WTC11 (cell line): ENCODE measurements around the gene WWC1. TPM values are rescaled to one million over a fixed set of nuclear protein-coding genes. Genes with fewer than 3 reads are reported as not detected.
A peak's percentile ranks its signal among the peaks of the same experiment; 100 is the strongest.

Experiments
- ATAC-seq: fragments of 200-7000 bp; cut with Tn5 transposase; 2 replicates; pipeline ENCODE4 v1.10.0; 2021; ENCODE audit warnings: mild to moderate bottlenecking, moderate library complexity
- CTCF ChIA-PET: fragments of 300-600 bp; sonication (Branson Sonifier 250); formaldehyde crosslinking; loops from one replicate; lab custom pipeline; 2021; ENCODE audit warnings: antibody characterized with exemption; lab: Charles Lee
- POLR2A ChIA-PET: fragments of 350-600 bp; sonication (Branson Sonifier 250); formaldehyde crosslinking; loops from one replicate; lab custom pipeline; 2021; ENCODE audit warnings: antibody characterized with exemption; lab: Charles Lee
- DNase-seq: peaks from one replicate; pipeline ENCODE4 v3.0.0; 2021; ENCODE audit warnings: low spot score
- H3K27ac Mint-ChIP-seq: 2 replicates; pipeline ENCODE4 v1.8.0; 2021; ENCODE audit warnings: mixed read lengths
- H3K27me3 Mint-ChIP-seq: 2 replicates; pipeline ENCODE4 v1.8.0; 2021; ENCODE audit warnings: low read depth, mild to moderate bottlenecking, moderate library complexity, mixed read lengths
- H3K36me3 Mint-ChIP-seq: 2 replicates; pipeline ENCODE4 v1.8.0; 2021; ENCODE audit warnings: mixed read lengths
- H3K4me1 Mint-ChIP-seq: 2 replicates; pipeline ENCODE4 v1.8.0; 2022; ENCODE audit warnings: mixed read lengths
- H3K4me3 Mint-ChIP-seq: 2 replicates; pipeline ENCODE4 v1.8.0; 2021; ENCODE audit warnings: mild to moderate bottlenecking, moderate library complexity, mixed read lengths
- H3K9me3 Mint-ChIP-seq: 2 replicates; pipeline ENCODE4 v1.8.0; 2021; ENCODE audit warnings: mixed read lengths
- ATF3 ChIP-seq: sonication (generic); formaldehyde crosslinking; conservative IDR thresholded peaks from 2 replicates; pipeline ENCODE4 v1.8.1; 2022; ENCODE audit warnings: mild to moderate bottlenecking, missing genetic modification reagents
- CREB1 ChIP-seq: sonication (generic); formaldehyde crosslinking; IDR thresholded peaks from 2 replicates; pipeline ENCODE4 v1.8.0; 2023; ENCODE audit warnings: mild to moderate bottlenecking, missing genetic modification reagents
- CTCF ChIP-seq: fragments of 200-600 bp; IDR thresholded peaks from 2 replicates; pipeline ENCODE4 v1.8.0; 2022; ENCODE audit warnings: antibody characterized with exemption
- E2F1 ChIP-seq: sonication (generic); formaldehyde crosslinking; IDR thresholded peaks from 2 replicates; pipeline ENCODE4 v1.8.0; 2022; ENCODE audit warnings: mild to moderate bottlenecking, missing genetic modification reagents
- ETV6 ChIP-seq: sonication (generic); formaldehyde crosslinking; IDR thresholded peaks from 2 replicates; pipeline ENCODE4 v1.8.1; 2022; ENCODE audit warnings: mild to moderate bottlenecking, missing genetic modification reagents
- FOXK1 ChIP-seq: sonication (generic); formaldehyde crosslinking; IDR thresholded peaks from 2 replicates; pipeline ENCODE4 v1.8.0; 2022; ENCODE audit warnings: mild to moderate bottlenecking, moderate library complexity, missing genetic modification reagents
- GRHL2 ChIP-seq: fragments of 250-450 bp; sonication (Bioruptor Pico); IDR thresholded peaks from 2 replicates; pipeline ENCODE4 v1.8.0; 2022; ENCODE audit warnings: mild to moderate bottlenecking, moderate library complexity; ENCODE audit not compliant: insufficient replicate concordance, severe bottlenecking
- IRF2 ChIP-seq: sonication (generic); formaldehyde crosslinking; IDR thresholded peaks from 2 replicates; pipeline ENCODE4 v1.8.0; 2022; ENCODE audit warnings: low read depth, missing genetic modification reagents, borderline replicate concordance
- SMAD4 ChIP-seq: sonication (generic); formaldehyde crosslinking; IDR thresholded peaks from 2 replicates; pipeline ENCODE4 v1.8.0; 2022; ENCODE audit warnings: mild to moderate bottlenecking, missing genetic modification reagents
- SP1 ChIP-seq: sonication (generic); formaldehyde crosslinking; conservative IDR thresholded peaks from 2 replicates; pipeline ENCODE4 v1.8.1; 2022; ENCODE audit warnings: missing genetic modification reagents
- ZNF532 ChIP-seq: fragments of 250-450 bp; sonication (Bioruptor Pico); IDR thresholded peaks from 2 replicates; pipeline ENCODE4 v1.9.0; 2021; ENCODE audit warnings: mild to moderate bottlenecking, borderline replicate concordance
- total RNA-seq: library from RNA; stranded (reverse); gene quantifications from 3 replicates; pipeline ENCODE4 v1.2.3, GENCODE V29; 2021
- TF ChIP-seq, protein P1 (sequence below): sonication (generic); formaldehyde crosslinking; IDR thresholded peaks from 2 replicates; pipeline ENCODE4 v1.8.0; 2023; ENCODE audit warnings: missing genetic modification reagents, mild to moderate bottlenecking, borderline replicate concordance
- TF ChIP-seq, protein P2 (sequence below): sonication (generic); formaldehyde crosslinking; IDR thresholded peaks from 2 replicates; pipeline ENCODE4 v1.8.1; 2022; ENCODE audit warnings: low read depth, mild to moderate bottlenecking, moderate library complexity, missing genetic modification reagents, borderline replicate concordance
- TF ChIP-seq, protein P3 (sequence below): sonication (generic); formaldehyde crosslinking; IDR thresholded peaks from 2 replicates; pipeline ENCODE4 v1.8.0; 2022; ENCODE audit warnings: mild to moderate bottlenecking, missing genetic modification reagents
- TF ChIP-seq, protein P4 (sequence below): fragments of 250-450 bp; sonication (Bioruptor Pico); IDR thresholded peaks from 2 replicates; pipeline ENCODE4 v1.9.0; 2021; ENCODE audit warnings: mild to moderate bottlenecking

WWC1 gene
- total RNA-seq, 1 experiment from 2014 or later, result 48.4 TPM

DNA sequence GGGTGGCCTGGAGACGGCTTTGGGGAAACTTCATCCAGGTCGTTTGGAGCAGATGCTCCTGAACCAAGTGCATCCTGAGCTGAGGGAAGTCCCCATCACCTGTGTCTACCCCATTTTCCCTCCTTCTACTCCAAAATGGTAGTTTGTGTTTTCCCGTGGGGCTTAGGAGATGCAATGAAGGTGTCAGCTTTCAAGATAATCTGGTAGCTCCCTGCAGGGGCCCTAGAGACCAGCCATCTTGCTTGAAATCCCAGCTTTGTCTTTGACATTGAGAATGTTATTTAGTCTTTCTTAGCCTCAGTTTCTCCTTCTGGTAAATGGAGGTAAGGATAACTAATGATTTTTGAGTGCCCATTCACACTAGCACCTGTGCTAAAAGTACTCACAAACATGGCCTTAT, 77.4 kb downstream of the WWC1 start (continued):
- TF ChIP-seq SMAD4 (CRISPR knock-in tag) (no peak), ETV6 (CRISPR knock-in tag) (no peak), E2F1 (no peak), FOXK1 (CRISPR knock-in tag) (no peak), IRF2 (CRISPR knock-in tag) (no peak), ZNF532 (CRISPR knock-in tag) (no peak), ATF3 (CRISPR knock-in tag) (no peak), GRHL2 (CRISPR knock-in tag) (no peak)
- TF ChIP-seq, protein P1, sequence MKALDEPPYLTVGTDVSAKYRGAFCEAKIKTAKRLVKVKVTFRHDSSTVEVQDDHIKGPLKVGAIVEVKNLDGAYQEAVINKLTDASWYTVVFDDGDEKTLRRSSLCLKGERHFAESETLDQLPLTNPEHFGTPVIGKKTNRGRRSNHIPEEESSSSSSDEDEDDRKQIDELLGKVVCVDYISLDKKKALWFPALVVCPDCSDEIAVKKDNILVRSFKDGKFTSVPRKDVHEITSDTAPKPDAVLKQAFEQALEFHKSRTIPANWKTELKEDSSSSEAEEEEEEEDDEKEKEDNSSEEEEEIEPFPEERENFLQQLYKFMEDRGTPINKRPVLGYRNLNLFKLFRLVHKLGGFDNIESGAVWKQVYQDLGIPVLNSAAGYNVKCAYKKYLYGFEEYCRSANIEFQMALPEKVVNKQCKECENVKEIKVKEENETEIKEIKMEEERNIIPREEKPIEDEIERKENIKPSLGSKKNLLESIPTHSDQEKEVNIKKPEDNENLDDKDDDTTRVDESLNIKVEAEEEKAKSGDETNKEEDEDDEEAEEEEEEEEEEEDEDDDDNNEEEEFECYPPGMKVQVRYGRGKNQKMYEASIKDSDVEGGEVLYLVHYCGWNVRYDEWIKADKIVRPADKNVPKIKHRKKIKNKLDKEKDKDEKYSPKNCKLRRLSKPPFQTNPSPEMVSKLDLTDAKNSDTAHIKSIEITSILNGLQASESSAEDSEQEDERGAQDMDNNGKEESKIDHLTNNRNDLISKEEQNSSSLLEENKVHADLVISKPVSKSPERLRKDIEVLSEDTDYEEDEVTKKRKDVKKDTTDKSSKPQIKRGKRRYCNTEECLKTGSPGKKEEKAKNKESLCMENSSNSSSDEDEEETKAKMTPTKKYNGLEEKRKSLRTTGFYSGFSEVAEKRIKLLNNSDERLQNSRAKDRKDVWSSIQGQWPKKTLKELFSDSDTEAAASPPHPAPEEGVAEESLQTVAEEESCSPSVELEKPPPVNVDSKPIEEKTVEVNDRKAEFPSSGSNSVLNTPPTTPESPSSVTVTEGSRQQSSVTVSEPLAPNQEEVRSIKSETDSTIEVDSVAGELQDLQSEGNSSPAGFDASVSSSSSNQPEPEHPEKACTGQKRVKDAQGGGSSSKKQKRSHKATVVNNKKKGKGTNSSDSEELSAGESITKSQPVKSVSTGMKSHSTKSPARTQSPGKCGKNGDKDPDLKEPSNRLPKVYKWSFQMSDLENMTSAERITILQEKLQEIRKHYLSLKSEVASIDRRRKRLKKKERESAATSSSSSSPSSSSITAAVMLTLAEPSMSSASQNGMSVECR (CRISPR knock-in tag), result no peak
- TF ChIP-seq, protein P2, sequence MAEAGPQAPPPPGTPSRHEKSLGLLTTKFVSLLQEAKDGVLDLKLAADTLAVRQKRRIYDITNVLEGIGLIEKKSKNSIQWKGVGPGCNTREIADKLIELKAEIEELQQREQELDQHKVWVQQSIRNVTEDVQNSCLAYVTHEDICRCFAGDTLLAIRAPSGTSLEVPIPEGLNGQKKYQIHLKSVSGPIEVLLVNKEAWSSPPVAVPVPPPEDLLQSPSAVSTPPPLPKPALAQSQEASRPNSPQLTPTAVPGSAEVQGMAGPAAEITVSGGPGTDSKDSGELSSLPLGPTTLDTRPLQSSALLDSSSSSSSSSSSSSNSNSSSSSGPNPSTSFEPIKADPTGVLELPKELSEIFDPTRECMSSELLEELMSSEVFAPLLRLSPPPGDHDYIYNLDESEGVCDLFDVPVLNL, result no peak
- TF ChIP-seq, protein P3, sequence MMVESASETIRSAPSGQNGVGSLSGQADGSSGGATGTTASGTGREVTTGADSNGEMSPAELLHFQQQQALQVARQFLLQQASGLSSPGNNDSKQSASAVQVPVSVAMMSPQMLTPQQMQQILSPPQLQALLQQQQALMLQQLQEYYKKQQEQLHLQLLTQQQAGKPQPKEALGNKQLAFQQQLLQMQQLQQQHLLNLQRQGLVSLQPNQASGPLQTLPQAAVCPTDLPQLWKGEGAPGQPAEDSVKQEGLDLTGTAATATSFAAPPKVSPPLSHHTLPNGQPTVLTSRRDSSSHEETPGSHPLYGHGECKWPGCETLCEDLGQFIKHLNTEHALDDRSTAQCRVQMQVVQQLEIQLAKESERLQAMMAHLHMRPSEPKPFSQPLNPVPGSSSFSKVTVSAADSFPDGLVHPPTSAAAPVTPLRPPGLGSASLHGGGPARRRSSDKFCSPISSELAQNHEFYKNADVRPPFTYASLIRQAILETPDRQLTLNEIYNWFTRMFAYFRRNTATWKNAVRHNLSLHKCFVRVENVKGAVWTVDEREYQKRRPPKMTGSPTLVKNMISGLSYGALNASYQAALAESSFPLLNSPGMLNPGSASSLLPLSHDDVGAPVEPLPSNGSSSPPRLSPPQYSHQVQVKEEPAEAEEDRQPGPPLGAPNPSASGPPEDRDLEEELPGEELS (CRISPR knock-in tag), result no peak
- TF ChIP-seq, all 79 proteins: peak for 0

DNA sequence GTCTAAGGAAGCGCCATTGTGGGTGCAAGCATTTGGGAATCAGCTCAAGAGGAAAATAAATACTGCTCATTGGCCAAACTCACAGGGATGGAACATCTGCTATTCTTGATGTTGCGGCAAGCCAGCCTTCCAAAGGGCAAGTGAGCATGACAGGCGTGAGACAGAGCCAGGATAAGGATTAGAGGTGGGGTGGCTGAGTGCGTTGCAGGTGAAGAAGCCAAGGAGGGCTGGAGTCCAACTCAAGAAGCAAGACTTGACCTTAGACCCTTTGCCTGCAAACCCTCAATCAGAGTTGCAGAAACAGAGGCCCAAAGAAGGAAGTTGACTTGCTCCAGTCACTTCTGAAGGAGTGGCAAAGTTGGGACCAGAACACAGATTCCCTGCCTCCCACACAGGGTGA, 79.4 kb downstream of the WWC1 start:
- no peaks in the 10 kb centered on the region for H3K9me3 Mint-ChIP-seq
- peaks cover 7% of the 10 kb centered on the region for H3K4me1 Mint-ChIP-seq
- peak overlapping the region; percentile 11; the same call in 1 of the 2 replicates for H3K27ac Mint-ChIP-seq
- ChIA-PET CTCF (interaction anchor here (1.1 kb wide), 1 partner anchor 75 kb away, joined by 5 read pairs; no protein-coding TSS in a partner anchor), POLR2A (no interaction called here)
- DNase-seq, result no peak
- no peak for ATAC-seq
- no peaks in the 10 kb centered on the region for H3K27me3 Mint-ChIP-seq
- H3K4me3 Mint-ChIP-seq, result no peak overlapping the region
- peaks cover 2% of the 10 kb centered on the region; the same call in 1 of the 2 replicates for H3K36me3 Mint-ChIP-seq
- TF ChIP-seq SP1 (CRISPR knock-in tag), result no peak
- no peak for TF ChIP-seq CREB1 (CRISPR knock-in tag)
- TF ChIP-seq CTCF, result no peak
- no peak for TF ChIP-seq ETV6 (CRISPR knock-in tag)
- TF ChIP-seq, protein P4, sequence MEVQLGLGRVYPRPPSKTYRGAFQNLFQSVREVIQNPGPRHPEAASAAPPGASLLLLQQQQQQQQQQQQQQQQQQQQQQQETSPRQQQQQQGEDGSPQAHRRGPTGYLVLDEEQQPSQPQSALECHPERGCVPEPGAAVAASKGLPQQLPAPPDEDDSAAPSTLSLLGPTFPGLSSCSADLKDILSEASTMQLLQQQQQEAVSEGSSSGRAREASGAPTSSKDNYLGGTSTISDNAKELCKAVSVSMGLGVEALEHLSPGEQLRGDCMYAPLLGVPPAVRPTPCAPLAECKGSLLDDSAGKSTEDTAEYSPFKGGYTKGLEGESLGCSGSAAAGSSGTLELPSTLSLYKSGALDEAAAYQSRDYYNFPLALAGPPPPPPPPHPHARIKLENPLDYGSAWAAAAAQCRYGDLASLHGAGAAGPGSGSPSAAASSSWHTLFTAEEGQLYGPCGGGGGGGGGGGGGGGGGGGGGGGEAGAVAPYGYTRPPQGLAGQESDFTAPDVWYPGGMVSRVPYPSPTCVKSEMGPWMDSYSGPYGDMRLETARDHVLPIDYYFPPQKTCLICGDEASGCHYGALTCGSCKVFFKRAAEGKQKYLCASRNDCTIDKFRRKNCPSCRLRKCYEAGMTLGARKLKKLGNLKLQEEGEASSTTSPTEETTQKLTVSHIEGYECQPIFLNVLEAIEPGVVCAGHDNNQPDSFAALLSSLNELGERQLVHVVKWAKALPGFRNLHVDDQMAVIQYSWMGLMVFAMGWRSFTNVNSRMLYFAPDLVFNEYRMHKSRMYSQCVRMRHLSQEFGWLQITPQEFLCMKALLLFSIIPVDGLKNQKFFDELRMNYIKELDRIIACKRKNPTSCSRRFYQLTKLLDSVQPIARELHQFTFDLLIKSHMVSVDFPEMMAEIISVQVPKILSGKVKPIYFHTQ (CRISPR knock-in tag), result no peak
